Endothelial cell of umbilical vein (primary cell): ENCODE results near the gene CHST8. TPM values are rescaled to one million over a fixed set of nuclear protein-coding genes. Genes with fewer than 3 reads are reported as not detected.

Experiments used
- BruUV-seq: library from RNA; stranded (reverse); fragments of 400-500 nt; replicated peaks from 2 replicates; lab custom pipeline; 2021; lab: Mats Ljungman, UMichigan
- CTCF ChIA-PET: fragments of 300-600, 350-600 bp; sonication (Branson Sonifier 250); formaldehyde crosslinking; loops from one replicate; lab custom pipeline; 2021; ENCODE audit warnings: antibody characterized with exemption, inconsistent platforms; lab: Charles Lee
- POLR2A ChIA-PET: fragments of 300-600, 350-600 bp; sonication (Branson Sonifier 250); formaldehyde crosslinking; loops from one replicate; lab custom pipeline; 2021; ENCODE audit warnings: antibody characterized with exemption, inconsistent platforms; lab: Charles Lee
- DNase-seq: peaks from one replicate; pipeline ENCODE4 v3.0.0-alpha.2; 2011; ENCODE audit warnings: low read depth, low spot score
- FAIRE-seq: peaks from 2 replicates; lab custom pipeline; 2011; peaks lifted over from hg19 to GRCh38; lab: Jason Lieb, UNC
- H2AFZ ChIP-seq: 2 replicates; pipeline ENCODE4 v1.6.0; 2012; ENCODE audit warnings: low read depth, low read length, control low read depth, inconsistent platforms
- H3K27ac ChIP-seq: 2 replicates; pipeline ENCODE4 v1.5.1; 2011; ENCODE audit warnings: low read depth, mild to moderate bottlenecking, control low read depth, low read length, moderate library complexity; ENCODE audit not compliant: insufficient read depth
- H3K27me3 ChIP-seq, 2 experiments: 2 replicates each; pipeline versions ENCODE4 v1.6.0 to v1.6.1; 2011; ENCODE audit warnings: low read length in 2 of 2, mixed read lengths in 1 of 2; ENCODE audit not compliant: control insufficient read depth in 2 of 2, insufficient read depth in 2 of 2
- H3K36me3 ChIP-seq, 2 experiments: 2 replicates in 1 of 2; 3 replicates in 1 of 2; pipeline ENCODE4 v1.5.1; 2011; ENCODE audit warnings: low read length in 2 of 2, mild to moderate bottlenecking in 1 of 2, moderate library complexity in 1 of 2; ENCODE audit not compliant: control insufficient read depth in 2 of 2, insufficient read depth in 2 of 2; ENCODE audit errors: extremely low read depth in 1 of 2
- H3K4me1 ChIP-seq: 3 replicates; pipeline ENCODE4 v1.5.1; 2011; ENCODE audit warnings: mild to moderate bottlenecking, low read length; ENCODE audit not compliant: control insufficient read depth, insufficient read depth; ENCODE audit errors: extremely low read depth
- H3K4me2 ChIP-seq: 2 replicates; pipeline ENCODE4 v1.6.1; 2011; ENCODE audit warnings: low read length, control low read depth, mixed read lengths; ENCODE audit not compliant: insufficient read depth
- H3K4me3 ChIP-seq, 3 experiments: fragments of 200-600 bp in 1 of 3; sonication (generic), shearing (Covaris generic) in 1 of 3; replicated peaks in 1 of 3; 2 replicates each; pipeline ENCODE4 v1.5.1; 2011 to 2016; ENCODE audit warnings: control low read depth in 3 of 3, low read length in 3 of 3, mild to moderate bottlenecking in 2 of 3, inconsistent platforms in 1 of 3, low read depth in 1 of 3, moderate library complexity in 1 of 3; ENCODE audit not compliant: insufficient read depth in 1 of 3
- H3K79me2 ChIP-seq: 2 replicates; pipeline ENCODE4 v1.6.0; 2012; ENCODE audit warnings: low read length, inconsistent platforms; ENCODE audit not compliant: control insufficient read depth, insufficient read depth
- H3K9ac ChIP-seq: replicated peaks from 2 replicates; pipeline ENCODE3; 2011; ENCODE audit warnings: low read length, control low read depth; ENCODE audit not compliant: insufficient read depth; ENCODE audit errors: extremely low read depth
- H3K9me1 ChIP-seq: replicated peaks from 3 replicates; pipeline ENCODE4 v1.6.0; 2011; ENCODE audit warnings: mild to moderate bottlenecking, low read length; ENCODE audit not compliant: control insufficient read depth, insufficient read depth; ENCODE audit errors: extremely low read depth
- H3K9me3 ChIP-seq: replicated peaks from 2 replicates; pipeline ENCODE4 v1.5.1; 2012; ENCODE audit warnings: low read length, inconsistent platforms; ENCODE audit not compliant: control insufficient read depth, insufficient read depth
- H4K20me1 ChIP-seq: replicated peaks from 2 replicates; pipeline ENCODE3; 2011; ENCODE audit warnings: mild to moderate bottlenecking, low read length; ENCODE audit not compliant: control insufficient read depth, insufficient read depth; ENCODE audit errors: extremely low read depth
- EZH2 ChIP-seq: IDR thresholded peaks from 2 replicates; pipeline ENCODE4 v1.6.1; 2012; ENCODE audit warnings: borderline replicate concordance, low read depth, mild to moderate bottlenecking, moderate library complexity, low read length, inconsistent platforms; ENCODE audit not compliant: severe bottlenecking
- FOS ChIP-seq: IDR thresholded peaks from 2 replicates; pipeline ENCODE4 v1.6.1; 2011; ENCODE audit warnings: mild to moderate bottlenecking, low read length, moderate library complexity, borderline replicate concordance; ENCODE audit not compliant: insufficient read depth
- JUN ChIP-seq: IDR thresholded peaks from 2 replicates; pipeline ENCODE4 v1.6.1; 2011; ENCODE audit warnings: borderline replicate concordance, low read depth; ENCODE audit not compliant: insufficient read length, insufficient read depth
- MAX ChIP-seq: IDR thresholded peaks from 2 replicates; pipeline ENCODE4 v1.6.1; 2011; ENCODE audit not compliant: insufficient read depth, insufficient read length
- MYC ChIP-seq: IDR thresholded peaks from one replicate; pipeline ENCODE4 v1.6.1; 2011; ENCODE audit warnings: mild to moderate bottlenecking, low read depth, low read length
- POLR2A ChIP-seq: IDR thresholded peaks from 2 replicates; pipeline ENCODE4 v1.6.1; 2012; ENCODE audit warnings: low read depth, mild to moderate bottlenecking, control low read depth, low read length
- POLR2AphosphoS5 ChIP-seq: IDR thresholded peaks from 2 replicates; pipeline ENCODE4 v1.6.1; 2012; ENCODE audit warnings: low read depth, mild to moderate bottlenecking, control low read depth, low read length, moderate library complexity; ENCODE audit not compliant: insufficient read depth
- dilution Hi-C: fragments of 300-500 bp; cut with MboI; formaldehyde crosslinking; loops from one replicate; pipeline ENCODE4 v1.15.0; 2019; ENCODE audit warnings: low sequenced_read_pairs; ENCODE audit not compliant: extremely low pct_ligation_motif_present
- intact Hi-C: fragments of 100-400 bp; cut with micrococcal nuclease; formaldehyde crosslinking; loops from one replicate; pipeline ENCODE4 v1.10.0; 2022
- polyA plus RNA-seq, 4 experiments: library from polyadenylated mRNA; depleted of rRNA in 3 of 4; stranded (reverse) in 3 of 4; unstranded in 1 of 4; fragments of >200 nt; gene quantifications; 2 replicates each; pipeline versions ENCODE4 v1.2.1 to v1.2.3, GENCODE V29; 2011 to 2012; ENCODE audit warnings: missing spikeins in 1 of 4
- total RNA-seq: library from RNA; stranded (reverse); gene quantifications from 2 replicates; pipeline ENCODE4 v1.2.3, GENCODE V29; 2021
- TF ChIP-seq, protein P1 (sequence below), 2 donors: IDR thresholded peaks; 1 replicate in 1 of 2; 2 replicates in 1 of 2; pipeline ENCODE4 v1.5.1; 2011; ENCODE audit warnings: low read length in 2 of 2, mild to moderate bottlenecking in 2 of 2, moderate library complexity in 2 of 2, control low read depth in 1 of 2, inconsistent platforms in 1 of 2, low read depth in 1 of 2; ENCODE audit not compliant: insufficient read depth in 1 of 2; ENCODE audit errors: extremely low read depth in 1 of 2

The CHST8 gene
- total and polyA plus RNA-seq, 2 donors (not counting 3 experiments of a cell fraction or from before 2014, with no cell fraction given): not detected

DNA sequence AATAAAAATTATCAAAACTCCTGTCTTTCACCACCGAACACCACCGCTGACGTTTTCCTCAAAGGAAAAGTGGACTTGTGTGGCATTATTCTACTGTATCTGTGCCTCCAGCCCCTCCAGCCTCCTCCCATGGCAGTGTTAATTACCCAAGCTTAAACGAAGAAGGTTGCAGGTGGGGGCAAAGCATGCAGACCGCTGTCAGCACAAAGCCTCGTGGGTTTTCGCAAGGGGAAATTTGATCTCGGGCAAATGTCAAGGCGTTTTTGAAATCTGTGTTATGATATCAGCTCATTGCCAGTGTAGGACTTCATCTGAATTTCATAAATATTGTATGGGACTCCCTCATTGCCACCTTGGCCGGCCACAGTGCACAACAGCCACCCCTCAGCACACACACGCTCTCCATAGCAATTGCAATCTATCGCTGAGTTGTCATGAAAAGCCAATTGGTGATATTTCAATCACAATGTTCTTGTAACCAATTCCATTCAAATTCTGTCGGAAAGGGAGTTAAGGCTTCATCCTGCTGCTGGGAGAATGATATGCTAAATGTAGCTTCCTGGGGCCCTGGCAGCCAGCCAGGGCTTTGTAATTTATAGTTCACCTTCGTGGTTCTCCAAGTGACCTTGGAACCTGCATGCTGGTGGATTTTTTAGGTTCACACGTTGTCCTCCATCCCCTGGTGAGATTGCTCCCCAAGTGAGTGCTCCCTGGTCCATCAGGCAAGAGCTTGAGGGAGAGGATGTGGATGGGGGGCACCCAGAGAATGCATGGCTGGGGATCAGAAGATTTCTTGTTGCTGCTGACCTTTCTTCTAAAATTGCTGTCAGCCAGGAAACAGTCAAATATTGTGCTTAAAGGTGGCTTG, 16.6 kb downstream of the CHST8 start:
- no TSS peak for BruUV-seq

More for the DNA sequence above, 16.6 kb downstream of the CHST8 start:
- DNase-seq (no peak), FAIRE-seq (no peak)
- no peaks in the 10 kb centered on the region for H4K20me1 ChIP-seq
- H3K4me2 ChIP-seq: no peak overlapping the region
- no peaks in the 10 kb centered on the region for H3K9me1 ChIP-seq
- no peaks in the 10 kb centered on the region for H3K9me3 ChIP-seq
- no peaks in the 10 kb centered on the region for H3K27me3 ChIP-seq
- no peak overlapping the region for H3K4me3 ChIP-seq
- no peak for TF ChIP-seq MAX
- no peak for TF ChIP-seq POLR2AphosphoS5
- TF ChIP-seq MYC: no peak
- no peak for TF ChIP-seq EZH2
- no peak for TF ChIP-seq JUN
- no peak for TF ChIP-seq POLR2A
- TF ChIP-seq, protein P1, sequence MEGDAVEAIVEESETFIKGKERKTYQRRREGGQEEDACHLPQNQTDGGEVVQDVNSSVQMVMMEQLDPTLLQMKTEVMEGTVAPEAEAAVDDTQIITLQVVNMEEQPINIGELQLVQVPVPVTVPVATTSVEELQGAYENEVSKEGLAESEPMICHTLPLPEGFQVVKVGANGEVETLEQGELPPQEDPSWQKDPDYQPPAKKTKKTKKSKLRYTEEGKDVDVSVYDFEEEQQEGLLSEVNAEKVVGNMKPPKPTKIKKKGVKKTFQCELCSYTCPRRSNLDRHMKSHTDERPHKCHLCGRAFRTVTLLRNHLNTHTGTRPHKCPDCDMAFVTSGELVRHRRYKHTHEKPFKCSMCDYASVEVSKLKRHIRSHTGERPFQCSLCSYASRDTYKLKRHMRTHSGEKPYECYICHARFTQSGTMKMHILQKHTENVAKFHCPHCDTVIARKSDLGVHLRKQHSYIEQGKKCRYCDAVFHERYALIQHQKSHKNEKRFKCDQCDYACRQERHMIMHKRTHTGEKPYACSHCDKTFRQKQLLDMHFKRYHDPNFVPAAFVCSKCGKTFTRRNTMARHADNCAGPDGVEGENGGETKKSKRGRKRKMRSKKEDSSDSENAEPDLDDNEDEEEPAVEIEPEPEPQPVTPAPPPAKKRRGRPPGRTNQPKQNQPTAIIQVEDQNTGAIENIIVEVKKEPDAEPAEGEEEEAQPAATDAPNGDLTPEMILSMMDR (IDR thresholded peaks at IDR 0.05; ENCODE audit: extremely low read depth in 1 of 2, insufficient read depth in 1 of 2, low read depth in 1 of 2, low read length in 2 of 2): no peak
- no peak for TF ChIP-seq FOS
- no peak overlapping the region for H2AFZ ChIP-seq
- H3K36me3 ChIP-seq: no peaks in the 10 kb centered on the region
- CTCF ChIA-PET: no interaction called here
- dilution Hi-C loops (no loop called here), intact Hi-C loops (no loop called here)
- no peaks in the 10 kb centered on the region for H3K79me2 ChIP-seq
- no peaks in the 10 kb centered on the region for H3K4me1 ChIP-seq
- H3K27ac ChIP-seq: no peak overlapping the region
- POLR2A ChIA-PET: no interaction called here
- H3K9ac ChIP-seq: no peak overlapping the region
